Measurements from ENCODE around the gene TPPP2.

TPPP2 gene

DNA sequence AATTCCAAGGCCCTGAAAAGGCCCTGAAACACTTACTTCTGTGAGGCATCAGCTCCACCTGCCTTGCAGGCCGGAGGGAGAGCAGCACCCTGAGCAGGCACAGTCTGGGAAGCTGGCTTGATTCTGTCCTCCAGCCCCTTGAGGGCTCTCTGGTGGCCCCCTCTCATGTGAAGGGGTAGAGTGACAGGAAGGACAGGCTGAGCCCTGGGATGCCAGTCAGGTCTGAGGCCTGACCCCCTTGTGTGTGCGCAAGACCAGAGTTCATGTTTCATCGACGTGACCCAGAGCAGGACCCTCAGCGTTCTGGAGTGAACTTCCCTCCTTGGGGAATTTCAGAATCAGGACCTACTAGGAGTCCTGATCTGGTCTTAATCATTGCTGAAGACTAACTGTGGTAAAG is 28.9 kb downstream of the TPPP2 start:
- TF ChIP-seq TAF1 (IDR thresholded peaks at IDR 0.05; ENCODE audit: borderline replicate concordance, insufficient read depth, low read length) (no peak), SIN3A (IDR thresholded peaks at IDR 0.05; ENCODE audit: borderline replicate concordance, insufficient read depth, low read length) (no peak), FOXP2 (optimal IDR thresholded peaks at IDR 0.05; ENCODE audit: borderline replicate concordance, extremely low read depth, extremely low read length, insufficient read depth) (no peak), POLR2AphosphoS5 (IDR thresholded peaks at IDR 0.05; ENCODE audit: low read depth, low read length) (no peak)
- TF ChIP-seq, protein P1, sequence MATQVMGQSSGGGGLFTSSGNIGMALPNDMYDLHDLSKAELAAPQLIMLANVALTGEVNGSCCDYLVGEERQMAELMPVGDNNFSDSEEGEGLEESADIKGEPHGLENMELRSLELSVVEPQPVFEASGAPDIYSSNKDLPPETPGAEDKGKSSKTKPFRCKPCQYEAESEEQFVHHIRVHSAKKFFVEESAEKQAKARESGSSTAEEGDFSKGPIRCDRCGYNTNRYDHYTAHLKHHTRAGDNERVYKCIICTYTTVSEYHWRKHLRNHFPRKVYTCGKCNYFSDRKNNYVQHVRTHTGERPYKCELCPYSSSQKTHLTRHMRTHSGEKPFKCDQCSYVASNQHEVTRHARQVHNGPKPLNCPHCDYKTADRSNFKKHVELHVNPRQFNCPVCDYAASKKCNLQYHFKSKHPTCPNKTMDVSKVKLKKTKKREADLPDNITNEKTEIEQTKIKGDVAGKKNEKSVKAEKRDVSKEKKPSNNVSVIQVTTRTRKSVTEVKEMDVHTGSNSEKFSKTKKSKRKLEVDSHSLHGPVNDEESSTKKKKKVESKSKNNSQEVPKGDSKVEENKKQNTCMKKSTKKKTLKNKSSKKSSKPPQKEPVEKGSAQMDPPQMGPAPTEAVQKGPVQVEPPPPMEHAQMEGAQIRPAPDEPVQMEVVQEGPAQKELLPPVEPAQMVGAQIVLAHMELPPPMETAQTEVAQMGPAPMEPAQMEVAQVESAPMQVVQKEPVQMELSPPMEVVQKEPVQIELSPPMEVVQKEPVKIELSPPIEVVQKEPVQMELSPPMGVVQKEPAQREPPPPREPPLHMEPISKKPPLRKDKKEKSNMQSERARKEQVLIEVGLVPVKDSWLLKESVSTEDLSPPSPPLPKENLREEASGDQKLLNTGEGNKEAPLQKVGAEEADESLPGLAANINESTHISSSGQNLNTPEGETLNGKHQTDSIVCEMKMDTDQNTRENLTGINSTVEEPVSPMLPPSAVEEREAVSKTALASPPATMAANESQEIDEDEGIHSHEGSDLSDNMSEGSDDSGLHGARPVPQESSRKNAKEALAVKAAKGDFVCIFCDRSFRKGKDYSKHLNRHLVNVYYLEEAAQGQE (IDR thresholded peaks at IDR 0.05; ENCODE audit: insufficient read depth in 1 of 2, low read depth in 2 of 2, low read length in 2 of 2): no peak

DNA sequence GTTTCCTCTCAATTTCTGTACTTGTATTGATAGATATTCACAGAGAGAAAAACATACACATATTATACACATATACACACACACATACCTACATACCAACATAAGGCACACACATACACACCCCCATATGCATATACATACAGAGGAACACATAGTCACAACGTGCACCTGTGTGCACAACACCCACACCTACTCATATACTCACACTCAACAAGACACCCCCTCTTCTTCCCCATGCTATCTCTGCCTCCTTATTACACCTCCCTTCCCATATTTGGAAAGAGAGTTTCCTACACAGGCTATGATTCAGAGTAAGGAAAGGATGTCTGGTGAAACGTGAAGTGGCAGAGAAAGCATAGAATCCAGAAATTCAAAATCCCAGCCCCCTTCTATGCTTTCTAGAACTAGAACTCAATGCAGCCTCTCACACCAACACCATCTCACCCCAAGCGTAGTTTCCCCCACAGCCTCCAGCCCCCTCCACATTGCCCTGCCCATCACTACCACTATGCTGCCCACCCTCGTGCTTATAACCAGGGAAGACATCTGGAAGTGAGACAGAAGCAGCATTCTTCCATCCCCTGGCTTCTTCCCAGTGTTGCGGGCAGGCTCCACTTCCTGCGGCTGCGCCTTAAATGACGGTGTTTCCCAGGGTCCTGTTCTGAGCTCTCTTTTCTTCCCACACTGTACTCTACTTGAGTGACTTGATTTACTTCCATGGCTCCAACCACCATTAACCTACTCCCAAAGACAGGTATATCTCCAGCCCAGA is 30.0 kb downstream of the TPPP2 start:
- no peak for TF ChIP-seq SIN3A (IDR thresholded peaks at IDR 0.05; ENCODE audit: borderline replicate concordance, insufficient read depth, low read length)
- TF ChIP-seq TAF1 (IDR thresholded peaks at IDR 0.05; ENCODE audit: borderline replicate concordance, insufficient read depth, low read length): no peak
- TF ChIP-seq, protein P1 (IDR thresholded peaks at IDR 0.05; ENCODE audit: insufficient read depth in 1 of 2, low read depth in 2 of 2, low read length in 2 of 2): no peak
- TF ChIP-seq POLR2AphosphoS5 (IDR thresholded peaks at IDR 0.05; ENCODE audit: low read depth, low read length): no peak
- TF ChIP-seq FOXP2 (optimal IDR thresholded peaks at IDR 0.05; ENCODE audit: borderline replicate concordance, extremely low read depth, extremely low read length, insufficient read depth): no peak

DNA sequence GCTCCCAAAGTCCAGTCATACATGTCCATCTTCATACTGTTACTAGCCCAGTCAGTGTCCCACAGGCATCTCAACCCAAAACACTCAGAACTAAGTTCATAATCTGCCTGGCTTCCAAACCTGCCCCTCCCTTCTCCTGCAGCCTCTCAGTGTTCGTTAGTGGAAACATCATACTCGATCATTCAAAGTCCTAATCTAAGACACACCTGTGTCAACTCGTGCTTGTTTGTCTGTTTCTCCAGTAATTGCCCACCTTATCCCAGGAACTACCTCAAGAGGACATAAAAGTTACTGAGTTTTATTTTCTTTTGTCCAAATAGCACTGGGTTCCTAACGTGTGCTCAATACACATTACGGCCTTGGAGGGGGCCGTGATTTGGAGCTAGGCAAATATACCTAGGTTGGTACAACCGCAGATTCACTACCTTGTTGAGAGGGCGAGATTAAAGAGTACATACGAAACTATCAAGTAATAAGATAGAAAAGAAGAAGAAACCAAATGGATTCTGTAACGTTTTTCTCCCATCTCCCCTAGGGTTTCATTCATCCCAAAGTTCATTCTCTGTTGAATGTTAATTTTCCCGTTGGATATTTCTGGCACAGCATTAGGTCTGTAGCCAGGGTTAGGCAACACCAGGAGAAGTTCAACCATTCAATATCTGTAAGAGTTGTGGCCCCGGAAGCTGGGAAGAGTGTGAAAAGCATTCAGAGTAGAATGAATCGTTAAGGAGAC is 30.8 kb downstream of the TPPP2 start:
- TF ChIP-seq TAF1 (IDR thresholded peaks at IDR 0.05; ENCODE audit: borderline replicate concordance, insufficient read depth, low read length) (no peak), SIN3A (IDR thresholded peaks at IDR 0.05; ENCODE audit: borderline replicate concordance, insufficient read depth, low read length) (no peak), FOXP2 (optimal IDR thresholded peaks at IDR 0.05; ENCODE audit: borderline replicate concordance, extremely low read depth, extremely low read length, insufficient read depth) (no peak), POLR2AphosphoS5 (IDR thresholded peaks at IDR 0.05; ENCODE audit: low read depth, low read length) (no peak)
- TF ChIP-seq, protein P1 (IDR thresholded peaks at IDR 0.05; ENCODE audit: insufficient read depth in 1 of 2, low read depth in 2 of 2, low read length in 2 of 2): no peak

DNA sequence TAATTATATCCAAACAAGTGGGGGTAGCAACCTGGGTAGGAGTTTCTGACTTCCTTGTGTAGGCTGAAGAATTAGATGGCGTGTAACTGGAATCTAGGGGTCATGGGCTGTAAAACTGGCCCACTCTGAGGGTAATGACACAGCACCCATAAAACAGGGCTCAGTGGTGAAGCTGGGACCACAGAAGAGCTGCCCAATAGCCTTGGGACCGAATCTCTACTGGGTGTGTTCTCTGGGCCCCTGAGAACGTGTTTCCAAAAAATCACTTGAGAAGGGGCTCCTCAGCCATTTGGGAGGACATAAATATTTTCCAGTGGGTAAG is 31.3 kb downstream of the TPPP2 start:
- TF ChIP-seq, protein P1 (IDR thresholded peaks at IDR 0.05; ENCODE audit: insufficient read depth in 1 of 2, low read depth in 2 of 2, low read length in 2 of 2): no peak
- TF ChIP-seq FOXP2 (optimal IDR thresholded peaks at IDR 0.05; ENCODE audit: borderline replicate concordance, extremely low read depth, extremely low read length, insufficient read depth): no peak
- TF ChIP-seq TAF1 (IDR thresholded peaks at IDR 0.05; ENCODE audit: borderline replicate concordance, insufficient read depth, low read length): no peak
- no peak for TF ChIP-seq POLR2AphosphoS5 (IDR thresholded peaks at IDR 0.05; ENCODE audit: low read depth, low read length)
- TF ChIP-seq SIN3A (IDR thresholded peaks at IDR 0.05; ENCODE audit: borderline replicate concordance, insufficient read depth, low read length): no peak
